Measurements from ENCODE around the gene AFAP1. TPM values are rescaled to one million over a fixed set of nuclear protein-coding genes. Genes with fewer than 3 reads are reported as not detected.
A peak's percentile ranks its signal among the peaks of the same experiment; 100 is the strongest.

AFAP1 gene
- total RNA-seq, 4 donors from 2014 or later, result 4.4 to 16.6 (median 10.7) TPM

DNA sequence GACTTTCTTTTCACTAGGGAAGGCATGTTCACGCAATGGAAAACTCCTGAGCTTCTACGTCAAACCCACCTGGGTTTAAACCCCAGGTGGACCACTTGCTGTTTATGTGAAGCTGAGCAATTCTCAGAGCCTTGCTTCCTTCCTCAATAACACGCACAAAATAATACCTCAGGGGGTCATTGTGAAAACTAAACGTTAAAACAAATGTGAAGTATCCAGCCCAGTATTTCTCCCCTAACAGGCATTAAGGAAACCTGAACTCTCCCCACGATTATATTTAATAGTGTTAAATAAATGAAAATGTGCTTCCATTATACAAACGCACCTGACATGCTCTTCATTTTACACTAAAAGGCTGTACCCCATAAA is 117.5 kb downstream of the AFAP1 start:
- 73 to 75% methylated on average over 6 of the region's 6 CpGs for WGBS, 2 donors
- DNase-seq, result no peak
- Histone ChIP-seq H3K4me3 (no peak overlapping the region), H3K27me3 (no peaks in the 10 kb centered on the region), H3K27ac (peak overlapping the region; percentile 2 to 84 (median 78)), H3K9me3 (no peaks in the 10 kb centered on the region), H3K36me3 (peaks cover 0 to 49% (median 0%) of the 10 kb centered on the region in 3 donors), H3K4me1 (peaks cover 0 to 58% (median 10%) of the 10 kb centered on the region in 3 donors)
- intact Hi-C loops (cut with DNase I), result no loop called here
- TF ChIP-seq, protein P1, sequence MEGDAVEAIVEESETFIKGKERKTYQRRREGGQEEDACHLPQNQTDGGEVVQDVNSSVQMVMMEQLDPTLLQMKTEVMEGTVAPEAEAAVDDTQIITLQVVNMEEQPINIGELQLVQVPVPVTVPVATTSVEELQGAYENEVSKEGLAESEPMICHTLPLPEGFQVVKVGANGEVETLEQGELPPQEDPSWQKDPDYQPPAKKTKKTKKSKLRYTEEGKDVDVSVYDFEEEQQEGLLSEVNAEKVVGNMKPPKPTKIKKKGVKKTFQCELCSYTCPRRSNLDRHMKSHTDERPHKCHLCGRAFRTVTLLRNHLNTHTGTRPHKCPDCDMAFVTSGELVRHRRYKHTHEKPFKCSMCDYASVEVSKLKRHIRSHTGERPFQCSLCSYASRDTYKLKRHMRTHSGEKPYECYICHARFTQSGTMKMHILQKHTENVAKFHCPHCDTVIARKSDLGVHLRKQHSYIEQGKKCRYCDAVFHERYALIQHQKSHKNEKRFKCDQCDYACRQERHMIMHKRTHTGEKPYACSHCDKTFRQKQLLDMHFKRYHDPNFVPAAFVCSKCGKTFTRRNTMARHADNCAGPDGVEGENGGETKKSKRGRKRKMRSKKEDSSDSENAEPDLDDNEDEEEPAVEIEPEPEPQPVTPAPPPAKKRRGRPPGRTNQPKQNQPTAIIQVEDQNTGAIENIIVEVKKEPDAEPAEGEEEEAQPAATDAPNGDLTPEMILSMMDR (IDR thresholded peaks at IDR 0.05), result no peak
- no peak for TF ChIP-seq POLR2A (IDR thresholded peaks at IDR 0.05)

DNA sequence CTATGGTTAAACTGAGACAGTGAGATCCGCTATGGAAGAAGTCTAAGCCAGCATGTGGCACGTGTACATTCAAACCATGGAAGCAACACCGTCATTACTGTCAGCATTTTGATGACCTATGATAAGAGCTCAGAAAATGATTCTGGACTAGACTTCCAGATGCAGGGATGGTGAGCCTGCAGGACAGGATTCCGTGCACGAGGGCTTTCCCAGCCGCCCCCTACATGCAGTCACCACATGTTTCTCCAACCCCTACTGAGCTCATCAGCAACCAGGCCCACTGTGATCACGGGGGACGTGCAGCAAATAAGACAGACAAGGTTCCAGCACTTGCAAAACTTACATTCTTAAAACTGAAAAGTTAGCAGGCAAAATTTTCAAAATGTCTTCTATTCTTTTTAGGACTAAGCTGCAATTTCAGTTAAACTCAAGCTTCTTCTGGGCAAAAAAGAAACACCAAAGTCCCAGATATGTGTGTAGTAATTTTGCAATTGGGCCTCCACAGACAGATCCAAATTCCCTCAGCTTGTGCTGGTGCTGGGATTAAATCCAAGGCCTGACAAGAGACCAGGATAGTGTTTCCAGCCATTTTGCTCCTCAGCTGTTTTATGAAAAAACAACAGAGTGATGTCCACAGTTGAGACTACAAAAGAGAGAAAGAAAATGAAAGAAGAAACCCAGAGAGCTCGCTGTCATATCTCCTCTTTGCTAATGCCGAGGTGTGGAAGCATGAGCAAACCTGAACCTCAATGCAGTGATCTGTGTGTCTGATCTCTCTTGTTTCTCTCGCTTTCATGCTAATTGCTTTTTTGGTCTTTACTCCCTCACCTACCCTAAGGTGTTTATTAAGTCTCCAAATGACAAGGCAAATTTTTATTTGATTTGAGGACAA is 118.2 kb downstream of the AFAP1 start:
- Histone ChIP-seq H3K27ac (peak overlapping the region; percentile 2 to 84 (median 78)), H3K4me1 (peaks cover 0 to 64% (median 10%) of the 10 kb centered on the region in 3 donors), H3K4me3 (no peak overlapping the region), H3K27me3 (no peaks in the 10 kb centered on the region), H3K36me3 (peaks cover 0 to 49% (median 0%) of the 10 kb centered on the region in 3 donors), H3K9me3 (no peaks in the 10 kb centered on the region)
- 68 to 70% methylated on average over 11 of the region's 11 CpGs for whole genome bisulfite sequencing, 2 donors
- DNase-seq, result no peak
- no peak for TF ChIP-seq POLR2A (IDR thresholded peaks at IDR 0.05)
- TF ChIP-seq, protein P1 (IDR thresholded peaks at IDR 0.05), result no peak
- intact Hi-C loops (cut with DNase I), result no loop called here

DNA sequence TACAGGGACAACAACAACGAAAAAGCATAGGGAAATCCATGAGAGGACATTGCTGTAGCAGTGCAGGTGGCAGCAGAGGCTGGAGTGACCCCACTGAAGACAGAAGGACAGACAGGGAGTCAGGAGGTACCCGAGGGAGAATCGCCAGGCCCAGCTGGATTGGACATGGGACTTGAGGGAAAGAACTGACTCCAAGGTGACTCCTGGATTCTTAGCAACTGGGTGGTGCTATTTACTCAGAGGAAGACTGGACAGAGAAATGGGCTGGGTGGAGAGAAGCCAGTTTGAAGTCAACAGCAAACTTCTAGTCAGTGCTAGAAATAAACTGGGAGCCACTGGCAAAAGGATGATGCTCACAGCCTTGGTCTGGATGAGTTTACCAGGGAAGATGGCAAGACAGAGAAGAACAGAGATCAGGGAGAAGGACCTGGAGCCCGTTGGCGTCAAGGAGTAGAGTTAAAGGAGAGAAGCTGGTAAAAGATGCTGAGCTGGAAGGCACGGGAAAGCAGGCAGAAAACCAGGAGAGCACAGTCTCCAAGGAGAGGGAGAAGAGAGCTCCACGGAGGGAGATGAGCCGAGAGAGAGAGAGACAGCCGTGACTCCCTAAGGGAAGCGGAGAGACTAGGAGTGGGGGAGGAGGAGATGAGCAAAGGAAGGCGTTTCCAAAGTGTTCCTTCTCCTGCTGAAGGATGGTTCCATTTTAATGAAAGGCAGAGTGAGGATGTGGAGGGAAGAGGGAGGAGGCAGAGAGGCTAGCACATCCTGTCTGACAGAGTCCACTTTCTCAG is 119.4 kb downstream of the AFAP1 start:
- TF ChIP-seq POLR2A (IDR thresholded peaks at IDR 0.05), result no peak
- TF ChIP-seq, protein P1 (IDR thresholded peaks at IDR 0.05), result no peak
- Histone ChIP-seq H3K36me3 (peaks cover 0 to 51% (median 0%) of the 10 kb centered on the region in 3 donors), H3K27me3 (no peaks in the 10 kb centered on the region), H3K4me3 (no peak overlapping the region), H3K4me1 (peaks cover 0 to 68% (median 10%) of the 10 kb centered on the region in 3 donors), H3K27ac (peak overlapping the region in 3 of 4 donors; percentile 47 to 84 (median 57)), H3K9me3 (no peaks in the 10 kb centered on the region)
- intact Hi-C loops (cut with DNase I), result no loop called here
- 73 to 88% methylated on average over 11 of the region's 11 CpGs for WGBS, 2 donors
- no peak for DNase-seq

DNA sequence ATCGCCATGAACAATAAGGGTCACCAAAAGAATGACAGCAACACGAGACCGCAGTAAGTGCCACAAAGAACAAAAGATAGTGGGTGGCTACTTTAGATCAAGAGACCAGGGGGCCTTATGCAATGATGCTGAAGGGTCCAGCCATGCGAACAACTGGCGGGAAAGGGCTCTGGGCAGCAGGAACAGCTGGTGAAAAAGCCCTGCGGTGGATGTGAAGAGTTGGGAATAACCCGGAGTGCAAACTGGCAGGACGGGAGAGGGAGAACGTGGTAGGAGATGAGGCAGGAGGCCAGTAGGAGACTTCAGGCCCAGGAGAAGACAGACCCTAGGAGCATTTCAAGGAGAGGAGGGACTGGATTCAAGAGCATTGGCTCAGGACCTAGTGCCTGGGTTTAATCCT is 120.2 kb downstream of the AFAP1 start:
- no peaks in the 10 kb centered on the region for H3K27me3 ChIP-seq
- intact Hi-C loops (cut with DNase I), result no loop called here
- DNase-seq, result no peak
- 91 to 97% methylated on average over 9 of the region's 9 CpGs for WGBS, 2 donors
- TF ChIP-seq, protein P1 (IDR thresholded peaks at IDR 0.05), result no peak
- TF ChIP-seq POLR2A (IDR thresholded peaks at IDR 0.05), result no peak
- H3K4me1 ChIP-seq, result peaks cover 0 to 63% (median 10%) of the 10 kb centered on the region in 3 donors
- peaks cover 0 to 58% (median 2%) of the 10 kb centered on the region in 3 donors for H3K36me3 ChIP-seq
- H3K9me3 ChIP-seq, result no peaks in the 10 kb centered on the region
- peak overlapping the region in 1 of 4 donors; percentile 84 for H3K27ac ChIP-seq
- no peak overlapping the region for H3K4me3 ChIP-seq

All from esophagus squamous epithelium (tissue), 5 donors.